Measurements from ENCODE around the gene JPH2.
A peak's percentile ranks its signal among the peaks of the same experiment; 100 is the strongest.

JPH2 gene

DNA sequence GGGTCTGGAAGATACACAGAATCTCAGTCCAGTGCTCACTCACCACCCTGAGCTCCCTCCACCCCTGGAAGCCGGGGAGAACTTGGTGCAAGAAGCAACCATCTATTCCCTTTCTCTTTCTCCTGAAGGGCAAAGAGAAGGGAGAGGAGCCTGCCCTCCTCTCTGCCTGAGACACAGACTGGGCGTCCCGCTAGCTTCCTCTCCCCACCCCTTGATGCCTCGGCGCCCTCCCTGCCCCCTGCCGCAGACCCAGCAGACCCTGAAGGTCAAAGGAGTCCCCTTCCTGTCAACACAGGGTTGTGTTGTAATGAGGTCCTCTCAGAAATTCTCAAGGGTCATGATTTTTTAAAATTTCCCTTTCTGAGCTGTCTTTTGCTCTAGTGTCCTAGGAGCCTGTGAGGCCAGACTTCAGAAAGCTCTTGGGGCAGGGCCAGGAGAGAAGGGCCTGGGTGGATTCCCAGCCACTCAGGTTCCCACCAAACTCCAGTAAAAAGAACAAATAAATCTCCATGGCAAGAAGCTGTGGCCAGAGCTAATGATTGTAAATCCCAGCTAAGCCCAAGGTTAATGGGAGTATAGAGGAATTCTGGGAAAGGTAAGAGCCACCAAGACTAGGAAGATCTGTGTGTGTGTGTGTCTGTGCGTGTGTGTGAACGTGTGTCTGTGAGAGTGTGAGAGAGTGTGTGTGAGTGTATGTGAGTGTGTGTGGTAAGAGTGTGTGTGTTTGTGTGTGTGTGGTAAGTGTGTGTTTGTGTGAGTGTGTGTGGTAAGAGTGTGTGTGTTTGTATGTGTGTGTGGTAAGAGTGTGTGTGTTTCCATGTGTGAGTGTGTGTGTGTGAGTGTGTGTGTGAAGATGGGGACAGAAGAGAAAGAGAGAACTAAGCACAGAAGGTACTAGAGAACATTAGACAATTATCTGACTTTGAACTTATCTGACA is 1.1 kb upstream of the JPH2 start:
- DNase-seq (ENCODE audit: low spot score): no peak

- DNase-seq (ENCODE audit: low spot score): no peak
Observed at GRCh38 chr20:44186674-44187053, 324 bp downstream of the JPH2 start.

DNA sequence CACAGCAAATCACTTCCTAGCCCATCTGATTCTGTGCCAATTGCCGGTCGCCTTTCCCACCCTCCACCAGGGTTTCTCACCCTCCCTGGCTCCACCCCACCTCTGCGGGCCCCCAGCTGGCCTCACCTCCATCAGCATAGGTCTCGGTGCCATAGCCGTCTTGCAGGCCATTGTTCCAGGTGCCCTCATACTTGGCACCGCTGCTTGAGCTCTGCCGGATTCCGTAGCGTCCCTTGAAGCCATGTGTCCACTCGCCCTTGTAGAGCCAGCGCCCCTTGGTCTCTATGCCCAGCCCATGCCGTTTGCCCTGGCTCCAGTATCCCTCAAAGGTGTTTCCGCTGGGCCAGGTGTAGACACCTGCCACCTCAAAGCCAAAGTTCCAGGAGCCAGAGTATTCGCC is 787 bp downstream of the JPH2 start:
- DNase-seq (ENCODE audit: low spot score): no peak

GRCh38 chr20:44185574-44185973 is 1.4 kb downstream of the JPH2 start:
- no peak for DNase-seq (ENCODE audit: low spot score)

- DNase-seq (ENCODE audit: low spot score): no peak
Observed at GRCh38 chr20:44183282-44183681, 3.7 kb downstream of the JPH2 start.

DNA sequence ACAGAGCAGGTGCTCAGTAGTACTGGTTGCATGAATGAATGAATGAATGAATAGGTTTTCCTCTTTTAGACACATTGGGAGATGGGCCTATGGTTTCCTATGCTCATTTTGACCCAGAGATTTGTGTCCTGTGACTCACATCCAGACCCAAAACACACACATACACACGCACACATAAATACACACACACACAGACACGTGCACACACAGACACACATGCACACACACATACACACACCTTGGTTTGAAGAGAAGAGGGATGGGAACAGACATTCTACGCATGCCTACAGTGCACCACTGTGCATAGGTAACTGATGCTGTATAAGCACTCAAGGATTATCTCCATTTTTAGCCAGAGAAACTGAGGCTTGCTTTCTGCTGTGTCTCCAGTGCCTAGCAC is 4.1 kb downstream of the JPH2 start:
- no peak for DNase-seq (ENCODE audit: low spot score)

- no peak for DNase-seq (ENCODE audit: low spot score)
Observed at GRCh38 chr20:44182135-44182765, 4.7 kb downstream of the JPH2 start.

GRCh38 chr20:44181611-44182010 is 5.4 kb downstream of the JPH2 start:
- DNase-seq (ENCODE audit: low spot score): no peak

DNA sequence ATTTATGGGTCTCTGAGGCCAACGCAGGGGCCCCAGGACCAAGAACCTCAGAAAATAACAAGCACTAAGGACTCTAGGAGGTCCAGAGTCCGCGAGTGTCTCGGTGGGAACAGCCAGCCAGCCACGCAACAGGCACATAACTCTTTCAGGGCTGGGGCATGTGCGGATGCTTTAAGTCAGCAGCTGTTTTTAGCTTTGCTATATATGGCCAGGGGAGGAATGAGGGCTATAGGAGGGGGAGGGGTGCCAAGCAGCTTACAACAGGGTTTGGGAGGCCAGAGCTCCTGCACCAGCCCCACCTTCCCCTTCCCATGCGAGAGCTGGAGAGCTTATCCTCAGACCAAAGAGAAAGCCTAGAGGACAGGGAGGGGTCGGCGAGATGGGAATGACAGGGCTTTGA is 6.2 kb downstream of the JPH2 start:
- no peak for DNase-seq (ENCODE audit: low spot score)

DNA sequence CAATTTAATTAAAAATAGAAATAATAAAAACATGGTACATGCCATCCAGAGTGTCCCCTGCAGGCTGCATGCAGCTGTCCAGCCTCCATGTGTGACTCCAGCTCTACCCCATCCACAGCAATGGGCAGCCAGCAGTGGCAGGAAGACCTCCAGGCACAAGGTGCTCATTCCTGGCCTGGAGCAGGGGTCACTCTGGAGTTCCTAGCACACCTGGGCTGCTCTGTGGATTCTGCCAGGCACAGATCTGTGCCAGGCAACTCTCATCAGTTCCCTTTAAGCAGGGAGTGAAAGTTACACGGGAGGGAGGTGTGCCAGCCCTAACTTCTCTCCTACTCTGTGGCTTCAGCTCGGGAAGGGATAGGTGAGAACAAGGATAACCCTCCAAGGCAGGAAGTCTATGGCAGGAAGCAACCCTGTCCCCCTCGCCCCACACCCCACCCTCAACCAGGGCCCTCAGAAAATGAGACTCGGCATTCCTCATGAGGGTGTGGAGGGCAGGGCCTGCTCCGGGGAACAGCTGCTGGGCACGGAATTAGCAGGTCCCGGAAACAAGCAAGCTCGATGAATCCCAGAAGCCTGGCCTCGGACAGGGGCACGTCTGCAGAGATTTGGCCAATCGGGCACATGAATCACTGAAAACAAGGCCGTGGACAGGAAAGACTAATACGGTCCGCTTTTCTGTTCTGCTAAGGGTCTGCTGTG is 10.0 kb downstream of the JPH2 start:
- DNase-seq (ENCODE audit: low spot score): no peak

- no peak for DNase-seq (ENCODE audit: low spot score)
Observed at GRCh38 chr20:44174996-44175765, 11.8 kb downstream of the JPH2 start.

DNA sequence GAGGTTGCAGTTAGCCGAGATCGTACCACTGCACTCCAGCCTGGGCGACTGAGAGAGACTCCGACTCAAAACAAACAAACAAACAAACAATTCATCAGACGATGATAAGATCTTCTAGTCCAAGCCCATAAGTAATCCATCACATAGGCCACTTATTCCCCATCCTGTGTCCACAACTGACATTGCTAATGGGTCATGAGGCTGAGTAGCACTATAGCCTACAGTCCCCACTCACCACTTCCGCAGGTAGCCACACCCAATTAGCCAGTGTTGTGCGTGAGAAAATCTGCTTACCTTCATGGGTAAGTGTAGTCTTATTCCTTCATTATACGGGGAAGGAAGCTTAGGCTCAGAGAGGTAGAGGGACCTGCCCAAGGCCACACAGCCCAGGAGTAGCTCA is 13.1 kb downstream of the JPH2 start:
- DNase-seq (ENCODE audit: low spot score): no peak

DNA sequence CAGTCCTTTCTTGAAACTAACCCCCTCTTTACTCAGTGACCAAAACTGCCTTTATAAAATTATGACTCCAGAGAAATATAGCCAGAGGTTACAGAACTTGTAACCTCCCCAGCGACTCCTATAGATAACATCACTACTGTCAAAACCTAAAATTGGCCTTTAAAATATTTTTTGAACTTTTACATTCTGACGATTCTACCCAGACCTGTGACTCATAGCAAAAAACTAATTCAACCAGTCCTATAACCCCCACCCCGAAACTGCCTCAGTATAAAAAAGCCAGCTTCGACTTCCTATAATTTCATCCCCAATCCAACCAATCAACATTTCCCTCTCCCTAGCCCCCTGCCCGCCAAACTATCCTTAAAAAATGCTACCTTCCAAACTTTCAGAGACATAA is 13.9 kb downstream of the JPH2 start:
- DNase-seq (ENCODE audit: low spot score): no peak

DNA sequence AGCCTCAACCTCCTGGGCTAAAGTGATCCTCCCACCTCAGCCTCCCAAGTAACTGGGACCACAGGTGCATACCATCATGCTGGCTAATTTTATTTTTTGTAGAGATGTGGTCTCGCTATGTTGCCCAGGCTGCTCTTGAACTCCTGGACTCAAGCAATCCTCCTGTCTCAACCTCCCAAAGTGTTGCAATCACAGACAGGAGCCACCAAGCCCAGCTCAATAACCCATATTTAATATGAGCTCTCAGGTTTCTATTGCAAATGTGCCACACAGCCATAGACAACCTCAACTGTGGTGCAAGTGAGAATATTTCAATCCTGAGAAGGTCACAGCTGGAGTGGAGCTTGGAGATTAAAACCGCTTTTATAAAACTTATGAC is 14.4 kb downstream of the JPH2 start:
- no peak for DNase-seq (ENCODE audit: low spot score)

DNA sequence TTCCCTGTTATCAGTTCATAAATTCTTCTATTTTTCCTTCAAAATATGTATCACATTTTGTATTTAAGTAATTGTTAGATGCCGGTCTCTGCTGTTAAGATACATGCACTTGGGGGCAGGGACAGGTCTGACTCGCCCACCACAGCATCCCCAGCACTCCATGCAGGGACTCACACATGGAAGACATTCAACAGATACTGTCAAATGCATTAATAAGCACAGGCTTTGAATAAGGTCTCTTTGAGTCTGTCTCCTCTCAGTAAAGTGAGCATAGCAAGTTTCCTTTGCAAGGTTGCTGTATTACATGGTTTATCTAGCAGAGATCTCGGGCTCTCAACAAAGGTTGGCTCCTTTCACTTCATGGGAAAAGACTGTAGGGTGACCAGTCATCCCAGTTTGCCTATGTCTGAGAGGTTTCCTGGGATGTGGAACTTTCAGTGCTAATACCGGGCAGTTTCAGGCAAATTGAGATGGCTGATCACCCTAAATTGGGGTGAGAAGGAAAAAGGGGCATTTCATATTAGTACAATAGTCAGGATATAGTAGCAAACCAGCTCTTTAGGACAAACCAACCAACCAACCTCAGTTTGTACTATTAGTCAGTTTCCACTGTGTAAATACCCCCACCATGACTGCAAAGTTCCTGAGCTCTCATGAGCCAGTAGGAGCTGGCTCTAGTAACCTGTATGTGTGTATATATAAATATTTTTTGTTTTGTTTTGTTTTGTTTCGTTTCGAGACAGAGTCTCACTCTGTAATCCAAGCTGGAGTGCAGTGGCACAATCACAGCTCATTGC is 15.0 kb downstream of the JPH2 start:
- no peak for DNase-seq (ENCODE audit: low spot score)

DNA sequence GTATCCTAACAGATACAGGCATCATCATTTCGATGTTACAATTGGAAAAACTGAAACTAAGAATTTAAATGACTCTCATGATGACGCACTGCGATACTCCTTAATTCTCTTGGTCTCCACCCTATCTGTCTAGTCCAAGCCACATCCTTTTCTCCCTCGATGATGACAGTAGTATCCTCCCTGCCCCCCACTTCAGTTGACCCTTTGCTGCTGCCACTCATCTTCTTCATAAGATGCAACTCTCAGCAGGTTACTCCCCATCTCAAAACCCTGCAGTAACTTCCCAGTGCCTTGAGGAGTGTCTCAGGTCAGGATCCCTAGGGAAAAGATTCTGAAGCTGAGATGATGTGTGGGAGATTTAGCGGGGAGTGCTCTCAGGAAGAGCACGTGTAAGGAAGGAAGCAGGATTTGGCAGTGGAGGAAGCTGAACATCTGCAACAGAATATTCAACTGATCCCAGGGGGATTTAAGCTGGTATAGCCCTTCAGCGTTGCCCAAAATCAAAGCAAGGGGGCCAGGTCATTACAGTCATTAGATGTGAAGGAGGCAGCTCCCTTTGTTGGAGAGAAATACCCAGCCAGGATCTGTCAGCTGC is 16.1 kb downstream of the JPH2 start:
- DNase-seq (ENCODE audit: low spot score): no peak

GRCh38 chr20:44167736-44168135 is 19.3 kb downstream of the JPH2 start:
- DNase-seq (ENCODE audit: low spot score): no peak

DNA sequence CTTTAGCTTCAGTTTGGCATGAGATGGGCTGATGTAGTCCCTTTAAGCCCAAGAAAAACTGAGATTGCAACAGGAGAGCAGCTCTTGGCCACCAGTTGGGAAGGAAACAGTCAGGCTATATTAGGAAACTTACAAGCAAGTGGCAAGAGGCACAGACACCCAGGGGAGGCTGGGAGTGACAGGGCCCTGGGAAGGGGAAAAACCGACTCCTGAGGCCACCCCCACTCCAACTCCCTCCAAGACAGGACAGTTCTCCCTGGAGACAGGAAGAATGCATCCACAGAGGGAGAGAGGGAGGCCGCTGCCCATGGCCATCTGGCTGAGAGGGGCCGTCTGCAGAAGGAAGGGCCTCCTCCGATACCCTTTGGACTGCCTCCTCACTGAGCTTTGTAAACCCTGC is 20.5 kb downstream of the JPH2 start:
- peak; percentile 7 for DNase-seq (ENCODE audit: low spot score)

- DNase-seq (ENCODE audit: low spot score): no peak
Observed at GRCh38 chr20:44166008-44166407, 21.0 kb downstream of the JPH2 start.

GRCh38 chr20:44160133-44160532 is 26.9 kb downstream of the JPH2 start:
- no peak for DNase-seq (ENCODE audit: low spot score)

- DNase-seq (ENCODE audit: low spot score): no peak
Observed at GRCh38 chr20:44159711-44160110, 27.3 kb downstream of the JPH2 start.

Data from pons (tissue), 1 donor.